Hepatocyte (in vitro differentiated cells): ENCODE data around the gene PTPN5. TPM values are rescaled to one million over a fixed set of nuclear protein-coding genes. Genes with fewer than 3 reads are reported as not detected.

Source experiments
- DNase-seq: peaks from one replicate; pipeline ENCODE4 v3.0.0-alpha.2; 2016; ENCODE audit warnings: low spot score
- H2AFZ ChIP-seq: fragments of 200-600 bp; sonication (generic); 2 replicates; pipeline ENCODE4 v1.6.0; 2016; ENCODE audit warnings: antibody characterized with exemption, mild to moderate bottlenecking
- H3K27ac ChIP-seq: fragments of 200-600 bp; sonication (generic); 2 replicates; pipeline ENCODE4 v1.5.1; 2016; ENCODE audit warnings: mild to moderate bottlenecking
- H3K27me3 ChIP-seq: fragments of 200-600 bp; sonication (generic); 2 replicates; pipeline ENCODE4 v1.6.1; 2016
- H3K36me3 ChIP-seq: fragments of 200-600 bp; sonication (generic); replicated peaks from 2 replicates; pipeline ENCODE4 v1.5.1; 2016; ENCODE audit warnings: low read depth; ENCODE audit not compliant: insufficient read depth
- H3K4me1 ChIP-seq: fragments of 200-600 bp; sonication (generic); 2 replicates; pipeline ENCODE4 v1.5.1; 2016; ENCODE audit warnings: mild to moderate bottlenecking, moderate library complexity; ENCODE audit not compliant: insufficient read depth
- H3K4me2 ChIP-seq: fragments of 200-600 bp; sonication (generic); 2 replicates; pipeline ENCODE4 v1.6.0; 2016
- H3K4me3 ChIP-seq: fragments of 200-600 bp; sonication (generic); 2 replicates; pipeline ENCODE4 v1.5.1; 2016; ENCODE audit warnings: mild to moderate bottlenecking
- H3K79me2 ChIP-seq: fragments of 200-600 bp; sonication (generic); 2 replicates; pipeline ENCODE4 v1.6.0; 2017; ENCODE audit warnings: mild to moderate bottlenecking
- H3K9me2 ChIP-seq: fragments of 200-600 bp; sonication (generic); replicated peaks from 2 replicates; pipeline ENCODE4 v1.6.0; 2017; ENCODE audit warnings: mild to moderate bottlenecking; ENCODE audit not compliant: insufficient read depth
- H3K9me3 ChIP-seq: fragments of 200-600 bp; sonication (generic); 2 replicates; pipeline ENCODE4 v1.5.1; 2016; ENCODE audit warnings: low read depth, mild to moderate bottlenecking
- H4K20me1 ChIP-seq: fragments of 200-600 bp; sonication (generic); 2 replicates; pipeline ENCODE4 v1.6.0; 2016; ENCODE audit warnings: mild to moderate bottlenecking; ENCODE audit not compliant: insufficient read depth, poor library complexity, severe bottlenecking
- EZH2 ChIP-seq: fragments of 200-600 bp; sonication (generic); IDR thresholded peaks from 2 replicates; pipeline ENCODE4 v1.6.1; 2016; ENCODE audit warnings: antibody characterized with exemption, mild to moderate bottlenecking, borderline replicate concordance
- EZH2phosphoT487 ChIP-seq: fragments of 200-600 bp; sonication (generic); IDR thresholded peaks from one replicate; pipeline ENCODE4 v1.6.1; 2018; ENCODE audit warnings: antibody characterized with exemption, mild to moderate bottlenecking, low read depth, moderate library complexity; ENCODE audit not compliant: unreplicated experiment, severe bottlenecking
- WGBS: methylation state at CpG from one replicate; pipeline ENCODE4 v1.1.6; 2016; ENCODE audit warnings: low lambda C conversion rate; ENCODE audit errors: missing lambda C conversion rate; 5-methylcytosine and 5-hydroxymethylcytosine counted together
- polyA plus RNA-seq: library from polyadenylated mRNA; unstranded; fragments of >200 nt; fragmentation: Nextera tagmentation; extraction: Ambion mirVana; gene quantifications from 2 replicates; pipeline ENCODE4 v1.2.1, GENCODE V29; 2016
- total RNA-seq: library from RNA; depleted of rRNA; stranded (reverse); fragments of >200 nt; gene quantifications from 2 replicates; pipeline ENCODE4 v1.2.3, GENCODE V29; 2014
- TF ChIP-seq, protein P1 (sequence below): fragments of 200-600 bp; sonication (generic); IDR thresholded peaks from 2 replicates; pipeline ENCODE4 v1.5.1; 2016; ENCODE audit warnings: antibody characterized with exemption, mild to moderate bottlenecking; ENCODE audit not compliant: poor library complexity

The PTPN5 gene
- total and polyA plus RNA-seq, 2 experiments from 2014 or later, result 0.22 to 0.90 TPM

DNA sequence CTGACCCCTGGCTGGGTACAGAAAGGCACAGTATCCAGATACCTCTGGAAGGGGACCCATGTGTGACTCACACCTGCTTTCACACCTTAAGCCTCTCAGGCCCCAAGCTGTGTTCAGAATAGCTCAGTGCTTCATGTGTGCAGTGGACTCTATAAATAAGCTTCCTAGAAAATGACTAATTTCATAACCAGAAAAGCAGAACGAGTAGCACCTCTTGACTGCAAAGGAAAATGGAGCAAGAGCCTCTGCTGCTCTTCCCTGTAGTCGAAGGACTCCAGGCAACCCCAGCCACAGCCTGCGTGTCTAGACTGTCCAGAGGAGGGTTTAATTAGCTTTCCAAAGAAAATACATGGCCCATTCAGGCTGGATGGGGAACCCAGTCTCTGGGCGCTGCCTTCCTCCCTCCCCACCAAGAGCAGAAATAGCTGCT is 23.1 kb downstream of the PTPN5 start:
- Histone ChIP-seq H3K27ac (no peak overlapping the region), H3K4me3 (no peak overlapping the region), H3K4me2 (no peak overlapping the region), H3K79me2 (no peaks in the 10 kb centered on the region), H3K4me1 (no peaks in the 10 kb centered on the region), H4K20me1 (no peaks in the 10 kb centered on the region), H3K9me3 (no peaks in the 10 kb centered on the region), H3K27me3 (no peaks in the 10 kb centered on the region), H2AFZ (no peak overlapping the region), H3K36me3 (no peaks in the 10 kb centered on the region), H3K9me2 (no peaks in the 10 kb centered on the region)
- TF ChIP-seq, protein P1, sequence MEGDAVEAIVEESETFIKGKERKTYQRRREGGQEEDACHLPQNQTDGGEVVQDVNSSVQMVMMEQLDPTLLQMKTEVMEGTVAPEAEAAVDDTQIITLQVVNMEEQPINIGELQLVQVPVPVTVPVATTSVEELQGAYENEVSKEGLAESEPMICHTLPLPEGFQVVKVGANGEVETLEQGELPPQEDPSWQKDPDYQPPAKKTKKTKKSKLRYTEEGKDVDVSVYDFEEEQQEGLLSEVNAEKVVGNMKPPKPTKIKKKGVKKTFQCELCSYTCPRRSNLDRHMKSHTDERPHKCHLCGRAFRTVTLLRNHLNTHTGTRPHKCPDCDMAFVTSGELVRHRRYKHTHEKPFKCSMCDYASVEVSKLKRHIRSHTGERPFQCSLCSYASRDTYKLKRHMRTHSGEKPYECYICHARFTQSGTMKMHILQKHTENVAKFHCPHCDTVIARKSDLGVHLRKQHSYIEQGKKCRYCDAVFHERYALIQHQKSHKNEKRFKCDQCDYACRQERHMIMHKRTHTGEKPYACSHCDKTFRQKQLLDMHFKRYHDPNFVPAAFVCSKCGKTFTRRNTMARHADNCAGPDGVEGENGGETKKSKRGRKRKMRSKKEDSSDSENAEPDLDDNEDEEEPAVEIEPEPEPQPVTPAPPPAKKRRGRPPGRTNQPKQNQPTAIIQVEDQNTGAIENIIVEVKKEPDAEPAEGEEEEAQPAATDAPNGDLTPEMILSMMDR, result no peak
- no peak for TF ChIP-seq EZH2
- no peak for TF ChIP-seq EZH2phosphoT487
- no peak for DNase-seq
- WGBS, result 85% methylated on average over 4 of the region's 4 CpGs

DNA sequence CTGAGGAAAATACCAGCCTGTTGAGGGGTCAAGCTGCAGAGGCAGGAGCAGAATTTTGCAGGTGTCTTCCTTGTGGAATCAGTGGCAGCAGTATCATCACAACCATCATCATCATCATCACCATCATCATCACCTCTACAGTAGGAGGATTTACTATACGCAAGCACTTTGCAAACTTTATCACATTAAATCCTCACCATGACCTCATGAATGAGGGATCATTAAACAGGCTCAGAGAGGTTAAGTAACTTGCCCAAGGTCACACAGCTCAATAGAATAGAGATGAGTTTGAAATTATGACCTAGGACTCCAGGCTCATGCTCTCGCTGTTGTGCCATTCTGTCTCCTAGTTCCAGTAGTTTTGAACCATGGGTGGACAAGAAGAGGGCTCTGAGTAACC is 25.6 kb downstream of the PTPN5 start:
- Histone ChIP-seq H3K79me2 (no peaks in the 10 kb centered on the region), H2AFZ (no peak overlapping the region), H3K9me2 (no peaks in the 10 kb centered on the region), H3K4me1 (no peaks in the 10 kb centered on the region), H3K9me3 (no peaks in the 10 kb centered on the region), H3K27me3 (no peaks in the 10 kb centered on the region), H3K27ac (no peak overlapping the region), H4K20me1 (no peaks in the 10 kb centered on the region), H3K4me2 (no peak overlapping the region), H3K4me3 (no peak overlapping the region), H3K36me3 (no peaks in the 10 kb centered on the region)
- TF ChIP-seq, protein P1, result no peak
- TF ChIP-seq EZH2phosphoT487 (no peak), EZH2 (no peak)
- DNase-seq, result no peak
- WGBS, result 98% methylated on average over 2 of the region's 2 CpGs

- Histone ChIP-seq H3K27me3 (no peaks in the 10 kb centered on the region), H3K36me3 (no peaks in the 10 kb centered on the region), H3K4me1 (no peaks in the 10 kb centered on the region), H3K4me3 (no peak overlapping the region), H3K27ac (no peak overlapping the region), H4K20me1 (no peaks in the 10 kb centered on the region), H3K79me2 (no peaks in the 10 kb centered on the region), H3K9me2 (no peaks in the 10 kb centered on the region), H3K4me2 (no peak overlapping the region), H3K9me3 (no peaks in the 10 kb centered on the region), H2AFZ (no peak overlapping the region)
- TF ChIP-seq EZH2phosphoT487, result no peak
- WGBS, result 63% methylated on average over 6 of the region's 6 CpGs
- no peak for DNase-seq
Measured at GRCh38 chr11:18765554-18765953, 26.0 kb downstream of the PTPN5 start.

DNA sequence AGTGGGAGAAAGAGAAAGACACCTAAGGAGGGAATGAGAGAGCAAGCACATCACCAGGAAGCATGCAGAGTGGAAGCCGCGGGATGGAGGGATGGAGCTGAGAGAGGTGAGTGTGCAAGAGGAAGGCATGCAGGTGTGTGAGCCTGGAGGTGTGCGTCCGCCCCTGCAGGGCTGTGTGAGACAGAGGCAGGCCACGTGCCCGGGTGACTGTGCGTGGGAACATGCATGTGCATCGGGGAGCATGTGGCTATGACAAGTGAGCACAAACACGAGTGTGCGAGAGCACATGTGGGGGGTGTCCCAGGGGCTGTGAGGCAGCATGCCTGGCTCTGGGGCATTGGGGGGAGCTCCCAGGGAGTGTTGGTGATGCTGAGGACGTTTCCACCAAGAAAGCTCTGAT is 29.9 kb downstream of the PTPN5 start:
- DNase-seq, result no peak
- Histone ChIP-seq H3K9me2 (no peaks in the 10 kb centered on the region), H3K4me2 (no peak overlapping the region), H3K4me3 (no peak overlapping the region), H2AFZ (no peak overlapping the region), H3K36me3 (no peaks in the 10 kb centered on the region), H4K20me1 (no peaks in the 10 kb centered on the region), H3K79me2 (no peaks in the 10 kb centered on the region), H3K27ac (no peak overlapping the region), H3K27me3 (no peaks in the 10 kb centered on the region), H3K4me1 (no peaks in the 10 kb centered on the region), H3K9me3 (no peaks in the 10 kb centered on the region)
- no peak for TF ChIP-seq EZH2phosphoT487
- TF ChIP-seq, protein P1, result no peak
- no peak for TF ChIP-seq EZH2
- 90% methylated on average over 11 of the region's 11 CpGs for WGBS
